Kidney (tissue), 14 donors: Measurements from ENCODE around the gene FAT1. TPM values are rescaled to one million over a fixed set of nuclear protein-coding genes. Genes with fewer than 3 reads are reported as not detected.
A peak's percentile ranks its signal among the peaks of the same experiment; 100 is the strongest.

ENCODE experiments used
- DNase-seq, 5 donors: peaks; one replicate each; pipeline ENCODE4 v3.0.0-alpha.2; 2013 to 2020
- FAIRE-seq: peaks from 2 replicates; lab custom pipeline; 2012; peaks lifted over from hg19 to GRCh38; lab: Jason Lieb, UNC
- H3K27ac ChIP-seq, 2 donors: one replicate each; pipeline ENCODE4 v1.7.0; 2013; ENCODE audit warnings: low read depth in 2 of 2, low read length in 2 of 2, inconsistent platforms in 1 of 2
- H3K27me3 ChIP-seq: one replicate; pipeline ENCODE4 v1.7.1; 2013; ENCODE audit warnings: low read length, inconsistent platforms; ENCODE audit not compliant: control insufficient read depth, insufficient read depth
- H3K36me3 ChIP-seq, 3 donors: one replicate each; pipeline versions ENCODE4 v1.7.0 to v1.7.1; 2013; ENCODE audit warnings: low read length in 3 of 3, control low read depth in 1 of 3, inconsistent platforms in 1 of 3; ENCODE audit not compliant: insufficient read depth in 3 of 3, control insufficient read depth in 2 of 3
- H3K4me1 ChIP-seq, 3 donors: one replicate each; pipeline versions ENCODE4 v1.7.0 to v1.7.1; 2013; ENCODE audit warnings: low read length in 3 of 3, inconsistent platforms in 1 of 3, low read depth in 1 of 3; ENCODE audit not compliant: control insufficient read depth in 2 of 3, insufficient read depth in 2 of 3
- H3K4me3 ChIP-seq, 3 donors: one replicate each; pipeline versions ENCODE4 v1.7.0 to v1.8.1; 2013; ENCODE audit warnings: low read length in 3 of 3, control low read depth in 1 of 3, inconsistent platforms in 1 of 3
- H3K9ac ChIP-seq, 3 donors: one replicate each; pipeline versions ENCODE4 v1.7.0 to v1.7.1; 2013; ENCODE audit warnings: low read length in 3 of 3, control low read depth in 1 of 3, inconsistent platforms in 1 of 3
- H3K9me3 ChIP-seq, 3 donors: one replicate each; pipeline versions ENCODE4 v1.7.0 to v1.7.1; 2013; ENCODE audit warnings: low read length in 3 of 3, control low read depth in 1 of 3, inconsistent platforms in 1 of 3; ENCODE audit not compliant: control insufficient read depth in 2 of 3, insufficient read depth in 1 of 3
- intact Hi-C: fragments of 100-400 bp; cut with DNase I; formaldehyde crosslinking; loops from one replicate; pipeline ENCODE4 v1.11.1; 2022
- polyA plus RNA-seq: library from polyadenylated mRNA; stranded (reverse); fragments of 350-450 nt; fragmentation: Illumina TruSeq; extraction: RNeasy Lipid Tissue Mini Kit (QIAGEN cat#74804); gene quantifications from one replicate; pipeline ENCODE4 v1.2.3, GENCODE V29; 2014; ENCODE audit warnings: low read depth, low replicate concordance; ENCODE audit not compliant: insufficient read depth
- total RNA-seq: library from RNA; stranded (reverse); fragmentation: NEBNext Ultra II Directional; extraction: Animal tissue kit (Norgen Biotek cat#: 25700); gene quantifications from one replicate; pipeline ENCODE4 v1.2.1, GENCODE V29; 2021
- TF ChIP-seq, protein P1 (sequence below): IDR thresholded peaks from 3 replicates; pipeline ENCODE4 v1.5.1; 2012; ENCODE audit warnings: mild to moderate bottlenecking, moderate library complexity, borderline replicate concordance; ENCODE audit not compliant: insufficient read depth; ENCODE audit errors: extremely low read depth
- donor health status: control.
- donor health status: control.
- donor health status: control.
- donor health status: control.
- donor health status: control.
- donor health status: DM: yes; HTN: yes; CAD: no.
- donor health status: Normal renal cell carcinoma (clear cell type).

FAT1 gene
- total and polyA plus RNA-seq, 2 donors from 2014 or later = 62.2 to 254 TPM

GRCh38 chr4:186587416-186588018, 136.1 kb downstream of the FAT1 start:
- Histone ChIP-seq H3K9ac (no peak overlapping the region), H3K27ac (no peak overlapping the region), H3K27me3 (no peaks in the 10 kb centered on the region), H3K9me3 (no peaks in the 10 kb centered on the region), H3K4me3 (no peak overlapping the region), H3K36me3 (peaks cover 0 to 23% (median 10%) of the 10 kb centered on the region in 3 donors), H3K4me1 (no peaks in the 10 kb centered on the region)
- TF ChIP-seq, protein P1, sequence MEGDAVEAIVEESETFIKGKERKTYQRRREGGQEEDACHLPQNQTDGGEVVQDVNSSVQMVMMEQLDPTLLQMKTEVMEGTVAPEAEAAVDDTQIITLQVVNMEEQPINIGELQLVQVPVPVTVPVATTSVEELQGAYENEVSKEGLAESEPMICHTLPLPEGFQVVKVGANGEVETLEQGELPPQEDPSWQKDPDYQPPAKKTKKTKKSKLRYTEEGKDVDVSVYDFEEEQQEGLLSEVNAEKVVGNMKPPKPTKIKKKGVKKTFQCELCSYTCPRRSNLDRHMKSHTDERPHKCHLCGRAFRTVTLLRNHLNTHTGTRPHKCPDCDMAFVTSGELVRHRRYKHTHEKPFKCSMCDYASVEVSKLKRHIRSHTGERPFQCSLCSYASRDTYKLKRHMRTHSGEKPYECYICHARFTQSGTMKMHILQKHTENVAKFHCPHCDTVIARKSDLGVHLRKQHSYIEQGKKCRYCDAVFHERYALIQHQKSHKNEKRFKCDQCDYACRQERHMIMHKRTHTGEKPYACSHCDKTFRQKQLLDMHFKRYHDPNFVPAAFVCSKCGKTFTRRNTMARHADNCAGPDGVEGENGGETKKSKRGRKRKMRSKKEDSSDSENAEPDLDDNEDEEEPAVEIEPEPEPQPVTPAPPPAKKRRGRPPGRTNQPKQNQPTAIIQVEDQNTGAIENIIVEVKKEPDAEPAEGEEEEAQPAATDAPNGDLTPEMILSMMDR = peak; percentile 87
- peak; percentile 97 for FAIRE-seq
- peak; percentile 66 to 80 (median 70) for DNase-seq
- intact Hi-C loops = loop anchor here (5.0 kb wide), 1 partner anchor 290 kb away; no protein-coding TSS in a partner anchor

DNA sequence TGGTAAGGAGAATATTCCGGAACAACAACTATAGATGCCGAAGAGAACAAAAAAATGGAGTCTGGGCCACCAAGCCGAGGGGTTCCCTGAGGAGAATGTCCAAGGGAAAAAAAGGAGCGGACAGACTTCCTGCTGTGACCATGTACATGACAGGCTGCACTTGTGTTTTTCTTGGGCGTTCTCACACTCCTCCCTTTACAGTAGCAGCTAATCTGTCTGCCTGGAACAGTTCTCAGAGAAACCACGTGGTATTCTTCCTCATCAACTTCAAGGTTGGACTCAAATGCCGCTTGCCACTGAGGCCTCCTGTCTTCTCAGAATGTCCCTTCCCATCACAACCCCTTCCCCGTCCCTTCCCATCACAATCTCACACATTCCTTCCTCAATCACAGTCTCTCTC, 137.5 kb downstream of the FAT1 start:
- Histone ChIP-seq H3K9me3 (no peaks in the 10 kb centered on the region), H3K36me3 (peaks cover 0 to 23% (median 6%) of the 10 kb centered on the region in 3 donors), H3K9ac (no peak overlapping the region), H3K27ac (no peak overlapping the region), H3K4me1 (no peaks in the 10 kb centered on the region), H3K4me3 (no peak overlapping the region), H3K27me3 (no peaks in the 10 kb centered on the region)
- TF ChIP-seq, protein P1 = no peak
- FAIRE-seq (no peak), DNase-seq (no peak)
- intact Hi-C loops = loop anchor here (5.0 kb wide), 1 partner anchor 289 kb away; no protein-coding TSS in a partner anchor

GRCh38 chr4:186584912-186585311, 138.7 kb downstream of the FAT1 start:
- H3K4me3 ChIP-seq = no peak overlapping the region
- no peaks in the 10 kb centered on the region for H3K27me3 ChIP-seq
- no peak for FAIRE-seq
- TF ChIP-seq, protein P1 = no peak
- peaks cover 0 to 23% (median 6%) of the 10 kb centered on the region in 3 donors for H3K36me3 ChIP-seq
- H3K4me1 ChIP-seq = no peaks in the 10 kb centered on the region
- no peak overlapping the region for H3K9ac ChIP-seq
- H3K9me3 ChIP-seq = no peaks in the 10 kb centered on the region
- intact Hi-C loops = loop anchor here (5.0 kb wide), 1 partner anchor 288 kb away; no protein-coding TSS in a partner anchor
- H3K27ac ChIP-seq = no peak overlapping the region
- DNase-seq = no peak
